Measurements from ENCODE around the gene SMOC1. TPM values are rescaled to one million over a fixed set of nuclear protein-coding genes. Genes with fewer than 3 reads are reported as not detected.

Gene SMOC1
- total RNA-seq, 1 experiment from 2014 or later = 0.14 TPM

GRCh38 chr14:69988979-69989378 is 109.8 kb downstream of the SMOC1 start:
- no peaks in the 10 kb centered on the region for H3K4me1 ChIP-seq
- intact Hi-C loops (cut with micrococcal nuclease; ENCODE audit: unreplicated experiment) = no loop called here
- H3K27me3 ChIP-seq (replicated peaks; ENCODE audit: control insufficient read depth, insufficient read depth, low read length) = no peaks in the 10 kb centered on the region
- Mint-ChIP-seq H3K4me1 (ENCODE audit: low read depth, unreplicated experiment) (no peaks in the 10 kb centered on the region), H3K27me3 (ENCODE audit: insufficient read depth, unreplicated experiment) (no peaks in the 10 kb centered on the region), H3K36me3 (ENCODE audit: insufficient read depth, unreplicated experiment) (no peaks in the 10 kb centered on the region), H3K27ac (ENCODE audit: unreplicated experiment) (no peak overlapping the region), H3K4me3 (ENCODE audit: unreplicated experiment) (no peak overlapping the region), H3K9me3 (ENCODE audit: unreplicated experiment) (no peaks in the 10 kb centered on the region)
- ChIA-PET CTCF (no interaction called here), POLR2A (no interaction called here)
- TF ChIP-seq CTCF (IDR thresholded peaks at IDR 0.05; ENCODE audit: insufficient read depth in 1 of 2, low read depth in 1 of 2, low read length in 1 of 2, severe bottlenecking in 1 of 2, unreplicated experiment in 1 of 2) = no peak
- H3K36me3 ChIP-seq (ENCODE audit: control insufficient read depth, insufficient read depth, low read length) = no peaks in the 10 kb centered on the region
- no TSS peak for BruUV-seq (replicated peaks)
- H3K9me3 ChIP-seq = no peaks in the 10 kb centered on the region
- no peak for DNase-seq
- H3K4me3 ChIP-seq (ENCODE audit: low read depth, low read length) = no peak overlapping the region

DNA sequence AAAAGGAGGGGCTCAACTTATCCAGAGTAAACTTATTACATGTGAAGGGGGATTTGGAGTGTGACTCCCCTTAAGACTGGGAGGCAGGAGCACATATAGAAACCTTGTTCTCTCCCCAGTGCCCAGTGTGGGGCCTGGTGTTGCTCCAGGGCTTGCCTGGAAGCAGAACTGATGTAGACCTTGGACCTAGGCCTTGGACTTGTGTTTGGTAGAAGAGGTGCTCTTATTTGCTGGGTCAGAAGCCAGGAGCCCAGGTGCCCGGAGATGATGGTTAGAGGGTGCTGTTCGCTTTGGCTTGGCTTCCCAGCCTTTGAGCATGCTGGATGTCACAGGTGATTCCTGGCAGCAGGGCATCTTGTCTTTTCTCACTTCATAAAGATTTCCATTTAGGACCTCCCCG is 110.4 kb downstream of the SMOC1 start:
- Mint-ChIP-seq H3K27me3 (ENCODE audit: insufficient read depth, unreplicated experiment) (no peaks in the 10 kb centered on the region), H3K36me3 (ENCODE audit: insufficient read depth, unreplicated experiment) (no peaks in the 10 kb centered on the region), H3K4me3 (ENCODE audit: unreplicated experiment) (no peak overlapping the region), H3K4me1 (ENCODE audit: low read depth, unreplicated experiment) (no peaks in the 10 kb centered on the region), H3K9me3 (ENCODE audit: unreplicated experiment) (no peaks in the 10 kb centered on the region), H3K27ac (ENCODE audit: unreplicated experiment) (no peak overlapping the region)
- no peaks in the 10 kb centered on the region for H3K9me3 ChIP-seq
- CTCF ChIA-PET = no interaction called here
- no peaks in the 10 kb centered on the region for H3K27me3 ChIP-seq (replicated peaks; ENCODE audit: control insufficient read depth, insufficient read depth, low read length)
- POLR2A ChIA-PET = no interaction called here
- H3K4me3 ChIP-seq (ENCODE audit: low read depth, low read length) = no peak overlapping the region
- DNase-seq = no peak
- no peaks in the 10 kb centered on the region for H3K4me1 ChIP-seq
- TF ChIP-seq CTCF (IDR thresholded peaks at IDR 0.05; ENCODE audit: insufficient read depth in 1 of 2, low read depth in 1 of 2, low read length in 1 of 2, severe bottlenecking in 1 of 2, unreplicated experiment in 1 of 2) = no peak
- H3K36me3 ChIP-seq (ENCODE audit: control insufficient read depth, insufficient read depth, low read length) = no peaks in the 10 kb centered on the region
- no TSS peak for BruUV-seq (replicated peaks)
- intact Hi-C loops (cut with micrococcal nuclease; ENCODE audit: unreplicated experiment) = no loop called here

- DNase-seq = no peak
- no TSS peak for BruUV-seq (replicated peaks)
- no peak for TF ChIP-seq CTCF (IDR thresholded peaks at IDR 0.05; ENCODE audit: insufficient read depth in 1 of 2, low read depth in 1 of 2, low read length in 1 of 2, severe bottlenecking in 1 of 2, unreplicated experiment in 1 of 2)
- no peaks in the 10 kb centered on the region for H3K27me3 Mint-ChIP-seq (ENCODE audit: insufficient read depth, unreplicated experiment)
- Histone ChIP-seq H3K36me3 (ENCODE audit: control insufficient read depth, insufficient read depth, low read length) (no peaks in the 10 kb centered on the region), H3K4me1 (no peaks in the 10 kb centered on the region), H3K9me3 (no peaks in the 10 kb centered on the region), H3K4me3 (ENCODE audit: low read depth, low read length) (no peak overlapping the region), H3K27me3 (replicated peaks; ENCODE audit: control insufficient read depth, insufficient read depth, low read length) (no peaks in the 10 kb centered on the region)
- no peaks in the 10 kb centered on the region for H3K9me3 Mint-ChIP-seq (ENCODE audit: unreplicated experiment)
- H3K4me1 Mint-ChIP-seq (ENCODE audit: low read depth, unreplicated experiment) = no peaks in the 10 kb centered on the region
- CTCF ChIA-PET = no interaction called here
- H3K27ac Mint-ChIP-seq (ENCODE audit: unreplicated experiment) = no peak overlapping the region
- POLR2A ChIA-PET = no interaction called here
- intact Hi-C loops (cut with micrococcal nuclease; ENCODE audit: unreplicated experiment) = no loop called here
- no peak overlapping the region for H3K4me3 Mint-ChIP-seq (ENCODE audit: unreplicated experiment)
- no peaks in the 10 kb centered on the region for H3K36me3 Mint-ChIP-seq (ENCODE audit: insufficient read depth, unreplicated experiment)
Observed at GRCh38 chr14:69990323-69990722, 111.1 kb downstream of the SMOC1 start.

All from Caco-2 (cell line).